ENCODE results near the gene CACNG8. TPM values are rescaled to one million over a fixed set of nuclear protein-coding genes. Genes with fewer than 3 reads are reported as not detected.

Gene CACNG8
- polyA plus RNA-seq, 1 donor (not counting 4 experiments of a cell fraction or from before 2014, with no cell fraction given), result not detected

GRCh38 chr19:54026656-54027055, 63.9 kb downstream of the CACNG8 start:
- H3K9me1 ChIP-seq (ENCODE audit: control insufficient read depth, extremely low read depth, insufficient read depth, low read length), result no peaks in the 10 kb centered on the region
- H2AFZ ChIP-seq (ENCODE audit: control insufficient read depth, low read length), result no peak overlapping the region
- no peaks in the 10 kb centered on the region for H3K79me2 ChIP-seq (ENCODE audit: control insufficient read depth, insufficient read depth, low read length)
- no peak overlapping the region for H3K27ac ChIP-seq (ENCODE audit: control insufficient read depth, insufficient read depth, low read length)
- H3K36me3 ChIP-seq (ENCODE audit: control insufficient read depth in 2 of 2, extremely low read depth in 1 of 2, insufficient read depth in 2 of 2, low read length in 2 of 2), result no peaks in the 10 kb centered on the region
- DNase-seq (ENCODE audit: low read depth, low spot score) (no peak), FAIRE-seq (no peak)
- H3K4me3 ChIP-seq (ENCODE audit: control insufficient read depth in 2 of 3, extremely low read depth in 1 of 3, insufficient read depth in 2 of 3, low read depth in 1 of 3, low read length in 3 of 3), result no peak overlapping the region
- H4K20me1 ChIP-seq (ENCODE audit: control insufficient read depth, extremely low read depth, insufficient read depth, low read length), result no peaks in the 10 kb centered on the region
- H3K4me2 ChIP-seq (ENCODE audit: control insufficient read depth, extremely low read depth, insufficient read depth, low read depth, low read length), result no peak overlapping the region
- no peak overlapping the region for H3K9ac ChIP-seq (ENCODE audit: control insufficient read depth, extremely low read depth, insufficient read depth, low read length)
- TF ChIP-seq CTCF (optimal IDR thresholded peaks at IDR 0.05 in 1 of 3, IDR thresholded peaks at IDR 0.05 in 1 of 3, conservative IDR thresholded peaks at IDR 0.05 in 1 of 3; ENCODE audit: extremely low read depth in 1 of 3, insufficient read depth in 2 of 3, low read length in 3 of 3), result no peak
- TF ChIP-seq EZH2 (IDR thresholded peaks at IDR 0.05; ENCODE audit: low read length), result no peak
- H3K9me3 ChIP-seq (ENCODE audit: control insufficient read depth, low read depth, low read length), result no peaks in the 10 kb centered on the region
- dilution Hi-C loops (cut with MboI; ENCODE audit: extremely low pct_ligation_motif_present, low sequenced_read_pairs), result loop anchor here (25.0 kb wide), 1 partner anchor 89 kb away; no protein-coding TSS in a partner anchor
- no peaks in the 10 kb centered on the region for H3K4me1 ChIP-seq (ENCODE audit: control insufficient read depth, extremely low read depth, insufficient read depth, low read length)
- H3K27me3 ChIP-seq (ENCODE audit: control insufficient read depth, extremely low read depth, insufficient read depth, low read length), result no peaks in the 10 kb centered on the region

GRCh38 chr19:54029301-54029700, 66.6 kb downstream of the CACNG8 start:
- no peak overlapping the region for H3K9ac ChIP-seq (ENCODE audit: control insufficient read depth, extremely low read depth, insufficient read depth, low read length)
- FAIRE-seq (no peak), DNase-seq (ENCODE audit: low read depth, low spot score) (no peak)
- no peaks in the 10 kb centered on the region for H3K9me1 ChIP-seq (ENCODE audit: control insufficient read depth, extremely low read depth, insufficient read depth, low read length)
- no peaks in the 10 kb centered on the region for H4K20me1 ChIP-seq (ENCODE audit: control insufficient read depth, extremely low read depth, insufficient read depth, low read length)
- no peaks in the 10 kb centered on the region for H3K4me1 ChIP-seq (ENCODE audit: control insufficient read depth, extremely low read depth, insufficient read depth, low read length)
- H3K27ac ChIP-seq (ENCODE audit: control insufficient read depth, insufficient read depth, low read length), result no peak overlapping the region
- H3K36me3 ChIP-seq (ENCODE audit: control insufficient read depth in 2 of 2, extremely low read depth in 1 of 2, insufficient read depth in 2 of 2, low read length in 2 of 2), result no peaks in the 10 kb centered on the region
- H3K79me2 ChIP-seq (ENCODE audit: control insufficient read depth, insufficient read depth, low read length), result no peaks in the 10 kb centered on the region
- no peak for TF ChIP-seq CTCF (optimal IDR thresholded peaks at IDR 0.05 in 1 of 3, IDR thresholded peaks at IDR 0.05 in 1 of 3, conservative IDR thresholded peaks at IDR 0.05 in 1 of 3; ENCODE audit: extremely low read depth in 1 of 3, insufficient read depth in 2 of 3, low read length in 3 of 3)
- no peak for TF ChIP-seq EZH2 (IDR thresholded peaks at IDR 0.05; ENCODE audit: low read length)
- dilution Hi-C loops (cut with MboI; ENCODE audit: extremely low pct_ligation_motif_present, low sequenced_read_pairs), result loop anchor here (25.0 kb wide), 1 partner anchor 92 kb away; no protein-coding TSS in a partner anchor
- no peak overlapping the region for H3K4me3 ChIP-seq (ENCODE audit: control insufficient read depth in 2 of 3, extremely low read depth in 1 of 3, insufficient read depth in 2 of 3, low read depth in 1 of 3, low read length in 3 of 3)
- no peak overlapping the region for H2AFZ ChIP-seq (ENCODE audit: control insufficient read depth, low read length)
- no peak overlapping the region for H3K4me2 ChIP-seq (ENCODE audit: control insufficient read depth, extremely low read depth, insufficient read depth, low read depth, low read length)
- no peaks in the 10 kb centered on the region for H3K27me3 ChIP-seq (ENCODE audit: control insufficient read depth, extremely low read depth, insufficient read depth, low read length)
- no peaks in the 10 kb centered on the region for H3K9me3 ChIP-seq (ENCODE audit: control insufficient read depth, low read depth, low read length)
